Esophagus squamous epithelium (tissue), 5 donors: ENCODE measurements around the gene C1QTNF1. TPM values are rescaled to one million over a fixed set of nuclear protein-coding genes. Genes with fewer than 3 reads are reported as not detected.
A peak's percentile ranks its signal among the peaks of the same experiment; 100 is the strongest.

Source experiments
- DNase-seq: peaks from one replicate; lab custom pipeline; 2025; lab: John Stamatoyannopoulos, UW
- H3K27ac ChIP-seq, 4 donors: fragments of 200-600 bp; sonication (generic); one replicate each; pipeline ENCODE4 v1.5.1; 2016 to 2019; ENCODE audit warnings: mild to moderate bottlenecking in 1 of 4
- H3K27me3 ChIP-seq, 4 donors: fragments of 200-600 bp; sonication (generic); 1 replicate in 3 of 4; 2 replicates in 1 of 4; pipeline versions ENCODE4 v1.5.1 to v1.6.0; 2017 to 2021; ENCODE audit warnings: antibody characterized with exemption in 1 of 4
- H3K36me3 ChIP-seq, 3 donors: fragments of 200-600 bp; sonication (generic); one replicate each; pipeline ENCODE4 v1.5.1; 2016 to 2019
- H3K4me1 ChIP-seq, 3 donors: fragments of 200-600 bp; sonication (generic); one replicate each; pipeline ENCODE4 v1.5.1; 2017 to 2019
- H3K4me3 ChIP-seq, 4 donors: fragments of 200-600 bp; sonication (generic); 1 replicate in 3 of 4; 2 replicates in 1 of 4; pipeline ENCODE4 v1.5.1; 2016 to 2019; ENCODE audit warnings: mild to moderate bottlenecking in 2 of 4, moderate library complexity in 1 of 4
- H3K9me3 ChIP-seq, 3 donors: fragments of 200-600 bp; sonication (generic); one replicate each; pipeline ENCODE4 v1.5.1; 2016 to 2019
- CTCF ChIP-seq, 6 experiments: fragments of 450-650 bp in 4 of 6; fragments of 200-600 bp in 2 of 6; sonication (generic) in 2 of 6; IDR thresholded peaks; one replicate each; pipeline ENCODE4 v1.5.1; 2016 to 2019; ENCODE audit warnings: antibody characterized with exemption in 6 of 6, mild to moderate bottlenecking in 4 of 6, moderate library complexity in 4 of 6
- POLR2A ChIP-seq, 4 donors: fragments of 450-650 bp; IDR thresholded peaks; one replicate each; pipeline ENCODE4 v1.6.1; 2017; ENCODE audit warnings: antibody characterized with exemption in 4 of 4, mild to moderate bottlenecking in 4 of 4, moderate library complexity in 3 of 4
- WGBS, 2 donors: methylation state at CpG; one replicate each; pipeline ENCODE4 v1.1.5; 2018; 5-methylcytosine and 5-hydroxymethylcytosine counted together
- intact Hi-C: fragments of 100-400 bp; cut with DNase I; formaldehyde crosslinking; loops from one replicate; pipeline ENCODE4 v1.15.0; 2022
- total RNA-seq, 4 donors: library from RNA; depleted of rRNA; stranded (reverse); fragments of >200 nt; gene quantifications; one replicate each; pipeline ENCODE4 v1.1.0, GENCODE V29; 2016
- donor health status: DM: yes; HTN: yes; CAD: no.

The C1QTNF1 gene
- total RNA-seq, 4 donors from 2014 or later: 2.7 to 20.4 (median 6.8) TPM

GRCh38 chr17:79035686-79036085, 11.7 kb downstream of the C1QTNF1 start:
- no peaks in the 10 kb centered on the region for H3K9me3 ChIP-seq
- WGBS, 2 donors: 81 to 87% methylated on average over 5 of the region's 6 CpGs
- TF ChIP-seq POLR2A (IDR thresholded peaks at IDR 0.05): no peak
- TF ChIP-seq CTCF (IDR thresholded peaks at IDR 0.05): no peak
- H3K27me3 ChIP-seq: peaks cover 0 to 11% (median 0%) of the 10 kb centered on the region in 4 donors
- no peak for DNase-seq
- H3K4me1 ChIP-seq: peaks cover 14 to 69% (median 35%) of the 10 kb centered on the region in 3 donors
- intact Hi-C loops: no loop called here
- H3K36me3 ChIP-seq: no peaks in the 10 kb centered on the region
- H3K4me3 ChIP-seq: no peak overlapping the region
- peak overlapping the region in 1 of 4 donors; percentile 14 for H3K27ac ChIP-seq

GRCh38 chr17:79036181-79036580, 12.2 kb downstream of the C1QTNF1 start:
- peaks cover 0 to 11% (median 0%) of the 10 kb centered on the region in 4 donors for H3K27me3 ChIP-seq
- WGBS, 2 donors: 89 to 97% methylated on average over 6 of the region's 6 CpGs
- peak overlapping the region in 3 of 4 donors; percentile 4 to 14 (median 8) for H3K27ac ChIP-seq
- TF ChIP-seq CTCF (IDR thresholded peaks at IDR 0.05): no peak
- peaks cover 14 to 69% (median 35%) of the 10 kb centered on the region in 3 donors for H3K4me1 ChIP-seq
- H3K9me3 ChIP-seq: no peaks in the 10 kb centered on the region
- no peaks in the 10 kb centered on the region for H3K36me3 ChIP-seq
- H3K4me3 ChIP-seq: no peak overlapping the region
- intact Hi-C loops: no loop called here
- DNase-seq: no peak

GRCh38 chr17:79036596-79036995, 12.6 kb downstream of the C1QTNF1 start:
- Histone ChIP-seq H3K4me3 (no peak overlapping the region), H3K36me3 (no peaks in the 10 kb centered on the region), H3K27ac (peak overlapping the region in 3 of 4 donors; percentile 4 to 42 (median 22)), H3K4me1 (peaks cover 14 to 66% (median 35%) of the 10 kb centered on the region in 3 donors), H3K9me3 (no peaks in the 10 kb centered on the region), H3K27me3 (peaks cover 0 to 7% (median 0%) of the 10 kb centered on the region in 4 donors)
- TF ChIP-seq POLR2A (IDR thresholded peaks at IDR 0.05) (no peak), CTCF (IDR thresholded peaks at IDR 0.05) (no peak)
- intact Hi-C loops: no loop called here
- WGBS, 2 donors: 48 to 54% methylated on average over 3 of the region's 3 CpGs
- no peak for DNase-seq

- intact Hi-C loops: no loop called here
- 29 to 38% methylated on average over 6 to 8 of the region's 8 CpGs for whole genome bisulfite sequencing, 2 donors
- no peaks in the 10 kb centered on the region for H3K36me3 ChIP-seq
- DNase-seq: no peak
- TF ChIP-seq CTCF (IDR thresholded peaks at IDR 0.05) (no peak), POLR2A (IDR thresholded peaks at IDR 0.05) (no peak)
- H3K9me3 ChIP-seq: no peaks in the 10 kb centered on the region
- H3K27ac ChIP-seq: peak overlapping the region; percentile 15 to 84 (median 70)
- H3K4me3 ChIP-seq: no peak overlapping the region
- H3K27me3 ChIP-seq: no peaks in the 10 kb centered on the region
- H3K4me1 ChIP-seq: peaks cover 8 to 54% (median 31%) of the 10 kb centered on the region in 3 donors
Measured at GRCh38 chr17:79038545-79039135, 14.7 kb downstream of the C1QTNF1 start.

- WGBS, 2 donors: 81 to 83% methylated on average over 8 of the region's 8 CpGs
- Histone ChIP-seq H3K36me3 (no peaks in the 10 kb centered on the region), H3K27ac (peak overlapping the region; percentile 15 to 84 (median 70)), H3K27me3 (no peaks in the 10 kb centered on the region), H3K4me1 (peaks cover 3 to 49% (median 26%) of the 10 kb centered on the region in 3 donors), H3K9me3 (no peaks in the 10 kb centered on the region), H3K4me3 (no peak overlapping the region)
- DNase-seq: no peak
- no peak for TF ChIP-seq POLR2A (IDR thresholded peaks at IDR 0.05)
- no peak for TF ChIP-seq CTCF (IDR thresholded peaks at IDR 0.05)
- intact Hi-C loops: no loop called here
Measured at GRCh38 chr17:79039171-79039570, 15.2 kb downstream of the C1QTNF1 start.
